Measurements from ENCODE around the gene MZT2A. TPM values are rescaled to one million over a fixed set of nuclear protein-coding genes. Genes with fewer than 3 reads are reported as not detected.
"Not testable (repeated sequence)": the region's sequence is repeated elsewhere in the genome, so short reads cannot be mapped to it uniquely, and the experiment has no call there.

Gene MZT2A
- total and polyA plus RNA-seq, 2 donors = 37.4 to 148 TPM

DNA sequence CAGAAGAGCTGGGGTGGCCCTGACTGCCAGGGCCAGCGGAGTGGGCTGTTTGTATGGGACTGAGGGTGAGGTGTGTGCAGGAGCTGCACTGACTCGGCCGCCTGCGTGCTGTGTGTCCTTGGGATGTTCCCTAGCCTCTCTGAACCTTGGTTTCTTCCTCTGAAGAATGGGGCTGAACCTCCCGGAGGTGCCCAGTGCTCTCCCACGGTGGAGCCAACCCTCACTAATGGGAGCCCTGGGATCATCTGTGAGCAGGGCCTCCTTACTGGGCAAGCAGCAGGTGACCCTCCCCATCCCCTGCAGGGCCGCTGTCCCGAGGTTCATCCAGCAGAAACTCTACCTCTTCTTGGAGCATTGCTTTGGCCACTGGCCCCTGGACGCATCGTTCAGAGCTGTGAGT is 23.8 kb upstream of the MZT2A start:
- Histone ChIP-seq H3K36me3 (ENCODE audit: insufficient read depth) (peaks cover 3% of the 10 kb centered on the region), H3K27ac (ENCODE audit: low read depth) (no peak overlapping the region), H3K4me1 (ENCODE audit: insufficient read depth) (no peaks in the 10 kb centered on the region), H3K4me3 (ENCODE audit: low read depth, low read length) (no peak overlapping the region)
- WGBS = 84% methylated on average over 10 of the region's 10 CpGs
- DNase-seq (ENCODE audit: extremely low spot score) = no peak

DNA sequence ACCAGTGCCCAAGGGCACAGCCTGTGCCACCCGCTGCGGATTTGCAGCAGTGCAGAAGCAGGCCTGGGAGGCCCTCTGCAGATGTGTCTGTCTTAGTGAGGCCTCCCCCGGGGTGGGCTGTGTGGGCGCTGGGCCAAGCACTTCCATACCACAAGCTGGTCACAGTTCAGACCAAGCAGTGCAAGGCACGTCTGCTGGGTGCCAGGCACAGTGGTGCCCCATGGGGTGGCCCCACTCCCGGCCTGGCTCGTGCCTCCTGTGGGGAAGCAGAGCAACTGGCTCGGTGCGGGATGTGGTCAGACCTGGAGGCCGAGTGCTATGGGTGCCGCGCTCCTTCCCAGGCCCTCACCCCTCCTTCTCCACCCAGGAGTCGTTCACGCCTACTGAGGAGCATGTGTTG is 23.0 kb upstream of the MZT2A start:
- H3K4me3 ChIP-seq (ENCODE audit: low read depth, low read length); DNase-seq (ENCODE audit: extremely low spot score); H3K4me1 ChIP-seq (ENCODE audit: insufficient read depth); H3K27ac ChIP-seq (ENCODE audit: low read depth); H3K36me3 ChIP-seq (ENCODE audit: insufficient read depth): not testable (repeated sequence)
- WGBS = 91% methylated on average over 13 of the region's 14 CpGs

DNA sequence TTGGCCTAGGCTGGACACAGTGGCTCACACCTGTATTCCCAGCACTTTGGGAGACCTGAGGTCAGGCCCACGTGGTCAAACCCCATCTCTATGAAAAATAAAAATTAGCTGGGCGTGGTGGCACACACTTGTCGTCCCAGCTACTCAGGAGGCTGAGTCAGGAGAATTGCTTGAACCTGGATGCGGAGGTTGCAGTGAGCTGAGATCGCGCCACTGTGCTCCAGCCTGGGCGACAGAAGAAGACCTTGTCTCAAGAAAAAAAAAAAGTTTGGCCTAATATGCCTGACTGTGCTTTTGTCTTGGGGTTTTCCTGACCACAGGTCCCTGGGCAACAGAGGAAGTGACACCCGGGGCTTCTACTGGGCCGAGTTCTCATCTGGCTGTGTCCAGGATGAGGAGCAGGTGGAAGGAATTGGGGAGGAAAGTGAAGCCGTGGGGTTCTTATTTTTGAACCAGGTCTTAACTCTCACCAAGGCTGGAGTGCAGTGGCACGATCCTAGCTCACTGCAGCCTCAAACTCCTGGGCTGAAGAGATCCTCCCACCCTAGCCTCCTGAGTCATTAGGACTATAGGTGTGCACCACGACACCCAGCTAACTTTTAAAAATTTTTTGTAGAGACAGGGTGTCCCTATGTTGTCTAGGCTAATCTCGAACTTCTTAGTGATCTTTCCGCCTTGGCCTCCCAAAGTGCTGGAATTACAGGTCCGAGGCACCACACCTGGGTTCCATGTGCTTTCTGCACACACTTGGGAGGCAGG is 22.4 kb upstream of the MZT2A start:
- not testable (repeated sequence) for H3K4me3 ChIP-seq (ENCODE audit: low read depth, low read length); H3K36me3 ChIP-seq (ENCODE audit: insufficient read depth); H3K27ac ChIP-seq (ENCODE audit: low read depth); H3K4me1 ChIP-seq (ENCODE audit: insufficient read depth); DNase-seq (ENCODE audit: extremely low spot score)
- WGBS = 60% methylated on average over 15 of the region's 15 CpGs

DNA sequence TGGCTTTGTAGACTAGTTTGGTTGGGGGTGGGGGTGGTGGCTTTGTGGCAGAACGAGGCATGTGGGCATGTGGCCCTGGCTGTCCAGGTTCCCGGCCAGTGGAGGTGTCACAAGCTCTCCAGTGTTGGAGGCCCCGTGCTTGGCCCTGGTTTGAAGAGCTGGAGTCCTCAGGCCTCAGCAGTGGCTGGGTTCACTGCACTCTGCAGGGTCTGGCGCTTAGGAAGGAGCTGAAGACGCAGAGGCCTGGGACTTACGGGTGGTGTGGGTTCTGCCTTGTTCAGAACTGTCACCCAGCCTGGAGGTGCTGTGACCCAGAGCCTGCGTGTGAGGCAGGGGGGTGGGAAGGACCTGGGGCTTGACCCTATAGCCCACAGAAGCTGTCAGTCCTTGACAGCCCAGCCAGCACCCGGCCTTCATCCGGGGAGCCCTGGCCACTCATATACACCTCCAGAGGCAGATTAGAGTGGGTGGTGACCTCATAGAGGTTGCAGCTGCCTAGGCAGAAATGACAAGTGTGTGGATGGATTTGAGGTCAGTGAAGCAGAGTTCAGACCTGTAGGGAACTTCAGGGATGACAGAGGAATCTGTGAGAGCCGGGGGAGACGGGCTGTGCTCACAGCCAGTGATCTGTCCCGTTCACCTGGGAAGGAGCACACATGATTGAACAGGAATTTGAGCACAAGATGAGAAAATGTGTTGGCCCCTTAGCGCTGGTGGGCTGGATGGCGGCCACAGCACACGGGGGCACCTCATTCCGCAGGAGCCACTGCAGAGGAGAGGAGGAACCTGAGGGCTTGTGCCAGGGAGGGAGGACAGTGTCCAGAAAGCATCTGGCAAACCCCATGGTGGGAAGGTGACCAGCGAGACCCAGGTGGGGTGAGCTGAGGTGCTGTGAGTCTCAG is 20.0 kb upstream of the MZT2A start:
- not testable (repeated sequence) for H3K36me3 ChIP-seq (ENCODE audit: insufficient read depth); H3K27ac ChIP-seq (ENCODE audit: low read depth); DNase-seq (ENCODE audit: extremely low spot score); H3K4me1 ChIP-seq (ENCODE audit: insufficient read depth); H3K4me3 ChIP-seq (ENCODE audit: low read depth, low read length)
- 67% methylated on average over 15 of the region's 17 CpGs for WGBS

DNA sequence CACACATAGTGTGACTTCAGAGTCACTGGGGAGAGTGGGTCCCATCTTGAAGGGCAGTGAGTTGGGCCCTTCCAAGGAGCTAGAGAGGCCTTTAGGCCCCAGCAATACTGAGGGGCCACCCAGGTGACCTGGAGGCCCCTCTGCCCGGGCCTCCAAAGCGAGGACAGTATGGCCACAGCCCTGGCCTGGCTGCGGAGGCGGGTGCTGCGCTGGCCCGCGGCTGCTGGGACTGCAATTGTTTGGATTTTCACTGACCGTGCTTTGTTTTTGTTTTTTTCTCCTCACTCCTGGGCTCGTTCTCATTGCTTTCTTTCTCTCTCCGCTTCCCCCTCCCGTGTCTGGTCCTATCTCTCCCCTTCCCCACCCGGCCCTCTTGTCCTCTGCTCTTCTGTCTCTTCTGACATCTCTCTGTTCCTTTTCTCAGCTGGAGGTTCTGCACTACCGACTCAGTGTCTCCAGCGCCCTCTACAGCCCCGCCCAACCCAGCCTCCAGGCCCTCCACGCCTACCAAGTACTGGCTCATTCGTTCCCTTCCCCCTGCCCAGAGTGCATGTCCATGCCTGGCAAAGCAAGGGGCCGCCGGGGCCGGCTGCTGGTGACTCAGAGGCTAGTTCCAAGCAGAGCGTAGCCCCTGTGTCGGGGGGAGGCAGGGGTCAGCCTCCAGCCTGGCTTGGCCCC is 19.2 kb upstream of the MZT2A start:
- not testable (repeated sequence) for H3K4me3 ChIP-seq (ENCODE audit: low read depth, low read length); H3K4me1 ChIP-seq (ENCODE audit: insufficient read depth)
- WGBS = 73% methylated on average over 21 of the region's 22 CpGs

DNA sequence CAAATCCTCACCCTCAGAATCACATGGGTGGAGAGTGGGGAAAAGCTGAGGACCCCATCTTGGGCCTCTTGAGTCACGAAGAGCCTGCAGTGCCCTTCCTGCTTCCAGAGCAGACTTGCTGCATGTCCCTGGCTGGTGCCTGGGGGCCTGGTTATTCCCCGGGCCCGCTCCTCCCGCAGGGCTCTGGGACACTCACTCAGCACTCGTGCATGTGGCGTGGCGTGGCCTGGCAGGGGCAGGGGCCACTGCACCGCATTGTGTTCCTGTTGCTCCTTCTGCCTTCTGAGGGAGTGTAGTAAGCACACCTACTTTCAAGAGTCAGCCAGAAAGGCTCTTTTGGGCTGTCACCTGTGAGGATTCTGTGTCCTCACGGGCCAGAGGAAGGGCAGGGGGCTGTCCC is 17.4 kb upstream of the MZT2A start:
- DNase-seq (ENCODE audit: extremely low spot score) = no peak
- H3K27ac ChIP-seq (ENCODE audit: low read depth) = no peak overlapping the region
- no peak overlapping the region for H3K4me3 ChIP-seq (ENCODE audit: low read depth, low read length)
- WGBS = 74% methylated on average over 9 of the region's 9 CpGs
- no peaks in the 10 kb centered on the region for H3K4me1 ChIP-seq (ENCODE audit: insufficient read depth)
- H3K36me3 ChIP-seq (ENCODE audit: insufficient read depth) = peaks cover 5% of the 10 kb centered on the region

More for the DNA sequence above, 19.2 kb upstream of the MZT2A start:
- DNase-seq (ENCODE audit: extremely low spot score); H3K27ac ChIP-seq (ENCODE audit: low read depth); H3K36me3 ChIP-seq (ENCODE audit: insufficient read depth): not testable (repeated sequence)

DNA sequence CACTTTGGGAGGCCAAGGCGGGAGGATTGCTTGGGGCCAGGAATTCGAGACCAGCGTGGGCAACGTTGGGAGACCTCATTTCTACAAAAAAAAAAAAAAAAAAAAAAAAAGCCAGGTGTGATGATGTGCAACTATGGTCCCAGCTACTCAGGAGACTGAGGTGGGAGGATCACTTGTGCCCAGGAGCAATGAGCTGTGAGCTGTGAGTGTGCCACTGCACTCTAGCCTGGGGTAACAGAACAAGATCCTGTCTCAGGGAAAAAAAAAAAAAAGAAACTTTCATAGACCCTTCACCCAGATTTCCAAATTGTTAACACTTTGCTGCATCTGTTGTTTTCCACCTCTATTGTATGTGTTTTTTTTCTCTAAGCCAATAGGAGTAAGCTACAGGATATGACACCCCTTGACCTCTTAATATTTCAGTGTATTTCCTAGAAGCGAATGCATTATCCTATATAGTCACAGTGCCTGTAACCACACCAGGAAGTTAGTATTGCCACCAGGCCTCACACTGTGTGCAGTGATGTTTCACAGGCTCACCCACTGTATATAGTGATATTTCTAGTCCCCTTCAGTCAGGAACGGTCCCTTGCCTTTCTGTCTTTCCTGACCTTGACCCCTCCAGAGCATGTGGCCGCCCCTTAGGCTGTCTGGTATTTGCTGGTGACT is 12.0 kb upstream of the MZT2A start:
- not testable (repeated sequence) for H3K4me3 ChIP-seq (ENCODE audit: low read depth, low read length); H3K36me3 ChIP-seq (ENCODE audit: insufficient read depth)
- WGBS = 90% methylated on average over 7 of the region's 7 CpGs

GRCh38 chr2:131503587-131503986 is 11.4 kb upstream of the MZT2A start:
- not testable (repeated sequence) for H3K4me1 ChIP-seq (ENCODE audit: insufficient read depth); H3K36me3 ChIP-seq (ENCODE audit: insufficient read depth); H3K4me3 ChIP-seq (ENCODE audit: low read depth, low read length); DNase-seq (ENCODE audit: extremely low spot score); H3K27ac ChIP-seq (ENCODE audit: low read depth)
- 96% methylated on average over 4 of the region's 4 CpGs for WGBS

More for the DNA sequence above, 12.0 kb upstream of the MZT2A start:
- not testable (repeated sequence) for H3K27ac ChIP-seq (ENCODE audit: low read depth); H3K4me1 ChIP-seq (ENCODE audit: insufficient read depth); DNase-seq (ENCODE audit: extremely low spot score)

- WGBS = 48% methylated on average over 8 of the region's 8 CpGs
- not testable (repeated sequence) for H3K36me3 ChIP-seq (ENCODE audit: insufficient read depth); H3K4me3 ChIP-seq (ENCODE audit: low read depth, low read length); DNase-seq (ENCODE audit: extremely low spot score); H3K27ac ChIP-seq (ENCODE audit: low read depth); H3K4me1 ChIP-seq (ENCODE audit: insufficient read depth)
These were observed 6.2 kb upstream of the MZT2A start for GRCh38 chr2:131498321-131498973.

DNA sequence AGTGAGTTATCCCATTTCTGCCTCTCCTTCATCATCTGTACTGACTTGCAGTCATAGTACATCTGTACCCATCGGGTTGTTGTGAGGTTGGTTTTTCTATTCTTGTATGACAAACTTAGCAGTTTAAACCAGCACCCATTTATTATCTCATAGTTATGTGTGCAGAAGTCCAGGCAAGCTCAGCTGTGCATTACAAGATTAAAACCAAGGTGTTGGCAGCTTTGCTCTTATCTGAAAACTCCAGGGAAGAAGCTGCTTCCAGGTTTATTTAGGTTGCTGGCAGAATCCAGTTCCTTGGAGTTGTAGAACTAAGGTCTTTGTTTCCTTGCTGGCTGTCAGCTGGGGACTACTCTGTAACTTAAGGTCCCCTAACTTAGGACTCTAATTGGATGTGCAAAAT is 3.3 kb upstream of the MZT2A start:
- H3K4me1 ChIP-seq (ENCODE audit: insufficient read depth); H3K27ac ChIP-seq (ENCODE audit: low read depth); H3K36me3 ChIP-seq (ENCODE audit: insufficient read depth); H3K4me3 ChIP-seq (ENCODE audit: low read depth, low read length); DNase-seq (ENCODE audit: extremely low spot score): not testable (repeated sequence)
- 91% methylated on average over 1 of the region's 1 CpG for WGBS

DNA sequence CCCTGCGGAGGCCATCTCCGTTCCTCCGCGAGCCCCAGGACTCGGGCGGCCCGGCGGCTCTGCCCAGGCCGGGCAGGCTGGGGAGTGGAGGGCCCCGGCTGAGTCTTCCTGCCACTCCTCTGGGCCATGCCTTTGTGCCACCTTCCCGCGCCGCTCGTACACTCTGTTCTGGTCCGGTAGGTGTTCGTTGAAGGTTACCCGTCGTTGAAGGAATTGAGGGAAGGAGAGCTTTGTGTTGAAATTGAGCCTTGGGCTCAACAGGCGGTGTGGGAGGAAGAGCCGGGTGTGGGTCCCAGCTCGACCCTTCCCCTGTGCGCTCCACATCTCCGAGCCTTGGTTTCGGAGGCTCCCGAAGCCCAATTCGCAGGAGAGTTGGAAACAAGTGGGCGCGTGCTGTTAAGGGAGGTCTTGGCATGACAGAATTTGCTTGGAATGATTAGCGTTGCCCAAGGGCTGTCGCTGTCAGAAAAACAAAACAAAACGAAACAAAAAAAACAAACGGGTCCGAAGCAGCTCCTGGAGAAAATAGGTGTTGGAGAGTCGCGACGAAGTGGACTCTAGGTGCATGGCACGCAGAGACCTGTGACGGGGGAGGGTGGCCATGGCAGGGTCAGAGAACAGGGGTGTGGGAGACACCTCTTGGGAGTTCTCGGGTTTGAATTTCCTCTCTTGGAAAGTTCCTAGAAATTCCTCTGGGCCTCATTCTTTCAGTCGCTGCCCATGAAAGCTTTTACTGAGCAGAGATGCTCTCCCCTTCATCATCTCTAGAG is 1.2 kb upstream of the MZT2A start:
- peak overlapping the region; percentile 95 for H3K27ac ChIP-seq (ENCODE audit: low read depth)
- under 1% methylated on average over 40 of the region's 40 CpGs for WGBS
- DNase-seq (ENCODE audit: extremely low spot score) = no peak
- peaks cover under 1% of the 10 kb centered on the region for H3K4me1 ChIP-seq (ENCODE audit: insufficient read depth)
- no peaks in the 10 kb centered on the region for H3K36me3 ChIP-seq (ENCODE audit: insufficient read depth)
- H3K4me3 ChIP-seq (ENCODE audit: low read depth, low read length) = peak overlapping the region; percentile 67

DNA sequence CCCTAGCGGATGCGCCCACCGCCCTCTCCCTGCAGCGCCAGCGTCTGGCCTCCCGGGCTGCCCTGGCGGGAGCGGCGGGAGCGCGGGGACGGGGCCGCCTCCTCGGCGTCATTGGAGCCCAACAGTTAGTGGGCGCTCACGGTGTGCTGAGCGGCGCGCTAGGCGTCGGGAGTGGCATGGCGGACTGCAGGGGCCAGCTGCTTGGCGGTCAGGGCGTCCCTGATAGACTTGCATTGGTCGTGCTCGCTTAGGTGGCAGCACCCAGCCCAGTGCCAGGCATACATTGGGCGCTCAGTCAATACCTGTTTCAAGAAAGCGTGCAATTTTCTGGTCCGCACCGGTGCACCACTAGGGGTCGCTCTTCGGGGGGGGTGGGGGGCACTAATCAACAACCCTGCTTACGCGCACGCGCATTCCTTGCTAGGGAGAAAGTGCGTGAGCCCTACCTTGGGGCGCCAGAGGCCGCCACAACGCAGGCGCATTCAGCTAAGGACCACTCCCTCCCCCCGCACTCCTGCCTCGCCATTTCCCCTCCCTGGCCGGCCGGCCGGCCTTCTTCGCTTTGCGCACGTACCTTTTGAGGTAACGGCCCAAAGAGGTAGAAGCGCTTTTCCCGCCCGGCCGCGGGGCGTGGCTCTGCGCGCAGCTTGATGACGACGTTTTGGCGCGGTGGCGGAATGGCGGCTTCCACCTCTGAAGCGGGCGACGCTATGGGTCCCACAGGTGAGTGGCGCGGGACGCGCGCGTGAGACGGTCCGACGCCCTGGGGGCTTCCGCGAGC is 411 bp upstream of the MZT2A start:
- peaks cover 2% of the 10 kb centered on the region for H3K4me1 ChIP-seq (ENCODE audit: insufficient read depth)
- peak; percentile 92 for DNase-seq (ENCODE audit: extremely low spot score)
- WGBS = under 1% methylated on average over 79 of the region's 79 CpGs
- peak overlapping the region; percentile 67 for H3K4me3 ChIP-seq (ENCODE audit: low read depth, low read length)
- peak overlapping the region; percentile 95 for H3K27ac ChIP-seq (ENCODE audit: low read depth)
- no peaks in the 10 kb centered on the region for H3K36me3 ChIP-seq (ENCODE audit: insufficient read depth)
